ENCODE results near the gene INTS6L. TPM values are rescaled to one million over a fixed set of nuclear protein-coding genes. Genes with fewer than 3 reads are reported as not detected.
"Not testable (repeated sequence)": the region's sequence is repeated elsewhere in the genome, so short reads cannot be mapped to it uniquely, and the experiment has no call there.

Gene INTS6L
- total RNA-seq, 1 experiment from 2014 or later: 6.1 TPM

- no peak for DNase-seq (ENCODE audit: low read depth)
Observed at GRCh38 chrX:135522132-135522530, 1.7 kb downstream of the INTS6L start.

GRCh38 chrX:135522878-135523693 is 2.6 kb downstream of the INTS6L start:
- no peak for DNase-seq (ENCODE audit: low read depth)

GRCh38 chrX:135528254-135528653 is 7.8 kb downstream of the INTS6L start:
- no peak for DNase-seq (ENCODE audit: low read depth)

GRCh38 chrX:135528756-135529155 is 8.3 kb downstream of the INTS6L start:
- no peak for DNase-seq (ENCODE audit: low read depth)

- DNase-seq (ENCODE audit: low read depth): no peak
Observed at GRCh38 chrX:135530097-135530496, 9.6 kb downstream of the INTS6L start.

- DNase-seq (ENCODE audit: low read depth): no peak
Observed at GRCh38 chrX:135531813-135532212, 11.4 kb downstream of the INTS6L start.

DNA sequence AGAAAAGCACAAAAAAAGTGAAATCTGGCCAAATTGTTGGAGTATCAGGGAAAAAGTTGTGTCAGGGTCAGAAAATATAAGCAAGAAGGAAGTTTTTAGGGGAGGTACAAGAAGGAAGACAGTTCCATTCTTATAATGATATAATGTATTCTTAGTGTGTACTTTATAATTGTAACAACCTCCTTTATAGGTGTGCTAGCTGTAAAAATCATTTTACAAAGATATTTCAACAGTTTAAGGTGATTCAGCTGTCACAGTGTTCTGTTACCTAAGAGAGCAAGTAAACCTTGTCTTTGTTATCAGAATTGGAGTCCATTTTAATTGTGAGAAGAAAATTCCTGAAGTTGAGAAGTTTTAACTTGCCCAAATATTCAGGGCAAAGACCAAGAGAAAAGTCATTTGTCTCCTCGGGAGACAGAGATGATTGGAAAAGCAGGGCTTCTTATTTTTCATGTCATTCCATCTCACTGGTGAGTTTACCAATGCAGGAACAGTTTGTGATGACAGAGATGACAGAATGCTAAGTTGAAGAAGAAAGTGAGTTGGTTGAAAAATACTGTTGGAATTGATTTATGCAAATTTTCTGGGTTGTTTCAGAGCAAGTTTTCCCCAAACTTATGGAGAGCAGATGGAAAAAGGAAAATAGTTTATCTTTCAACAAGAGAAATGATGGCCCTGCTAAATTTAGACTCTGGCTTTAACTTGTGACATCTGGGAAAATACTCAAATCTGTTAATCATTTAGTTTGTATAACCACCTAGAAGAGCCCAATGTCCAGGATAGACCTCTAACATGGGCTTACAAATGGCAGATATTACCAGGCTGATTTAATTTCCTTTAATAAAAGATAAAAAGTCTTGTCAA is 14.8 kb downstream of the INTS6L start:
- DNase-seq (ENCODE audit: low read depth): no peak

DNA sequence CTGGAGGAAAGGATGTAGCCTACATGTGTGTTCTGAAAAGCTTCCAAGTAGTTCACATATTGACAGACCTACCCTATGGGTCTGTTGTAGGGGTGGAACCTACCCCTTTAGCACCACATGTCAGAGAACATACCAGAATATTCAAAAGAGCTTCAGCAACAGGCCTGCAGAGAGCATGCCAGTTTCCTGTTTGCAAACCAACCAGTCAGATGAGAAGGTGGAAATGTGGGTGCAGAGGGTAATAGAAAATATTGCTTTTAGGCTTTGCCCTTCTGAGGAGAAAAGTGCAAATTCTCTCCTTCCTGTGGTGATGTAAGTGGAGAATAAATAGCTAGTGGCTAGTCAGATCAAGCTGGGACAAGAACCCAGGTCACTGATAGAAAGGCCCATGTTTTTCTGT is 16.4 kb downstream of the INTS6L start:
- no peak for DNase-seq (ENCODE audit: low read depth)

- no peak for DNase-seq (ENCODE audit: low read depth)
Observed at GRCh38 chrX:135541351-135541750, 20.9 kb downstream of the INTS6L start.

DNA sequence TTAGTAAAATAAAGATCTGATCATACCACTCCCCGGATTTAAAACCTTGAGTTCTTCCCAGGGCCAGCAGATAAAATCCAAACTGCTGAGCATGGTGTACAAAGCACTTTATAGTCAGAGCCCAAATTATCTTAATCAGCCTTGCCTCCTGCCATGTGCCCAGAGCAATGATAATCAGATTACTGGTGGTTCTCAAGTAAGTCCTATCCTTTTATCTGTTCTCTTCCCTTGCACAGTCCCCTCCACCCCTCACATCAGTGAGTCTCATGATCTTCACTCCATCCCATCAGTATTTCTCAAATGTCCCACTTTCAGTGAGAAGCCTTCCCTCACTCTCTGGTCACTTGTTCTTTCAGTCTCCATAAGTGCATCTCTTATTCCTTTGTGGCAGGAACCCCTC is 22.7 kb downstream of the INTS6L start:
- DNase-seq (ENCODE audit: low read depth): no peak

DNA sequence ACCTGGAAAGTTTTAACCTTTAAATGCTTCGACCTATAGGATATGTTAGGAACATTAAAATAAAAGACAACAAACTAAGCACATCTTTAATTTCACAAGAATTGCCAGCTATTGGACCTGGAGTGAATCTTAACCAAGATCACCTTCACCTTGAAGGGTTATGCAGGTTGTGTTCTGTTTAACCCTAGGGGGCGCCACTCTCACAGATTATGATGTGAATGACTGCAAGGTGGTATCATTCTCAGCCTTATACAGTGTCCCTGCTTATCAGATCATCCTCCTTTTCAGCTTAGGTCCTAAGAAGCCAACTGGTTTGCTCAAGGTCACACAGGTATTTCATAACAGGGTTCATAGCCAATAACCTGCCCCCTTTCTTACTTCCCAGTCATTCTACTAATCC is 23.5 kb downstream of the INTS6L start:
- no peak for DNase-seq (ENCODE audit: low read depth)

- DNase-seq (ENCODE audit: low read depth): no peak
Observed at GRCh38 chrX:135544338-135544948, 24.0 kb downstream of the INTS6L start.

DNA sequence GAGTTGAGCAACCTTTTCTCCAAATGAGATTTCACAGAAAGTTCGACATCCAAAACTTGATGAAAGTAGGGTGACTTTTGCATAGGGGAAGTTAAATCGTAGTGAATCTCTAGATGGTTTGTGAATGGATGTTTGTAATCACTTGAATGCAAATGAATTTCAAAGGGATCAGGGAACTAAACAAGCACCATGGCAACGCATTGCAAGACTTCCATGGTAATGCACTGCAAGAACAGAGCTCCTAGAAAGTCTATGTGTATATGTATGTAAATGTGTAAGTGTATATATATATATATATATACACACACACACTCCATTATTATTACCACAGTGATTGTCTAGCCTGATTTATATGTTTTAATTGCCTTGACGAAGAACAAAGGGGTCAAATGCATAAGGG is 27.3 kb downstream of the INTS6L start:
- DNase-seq (ENCODE audit: low read depth): no peak

- no peak for DNase-seq (ENCODE audit: low read depth)
Observed at GRCh38 chrX:135549519-135549918, 29.1 kb downstream of the INTS6L start.

DNA sequence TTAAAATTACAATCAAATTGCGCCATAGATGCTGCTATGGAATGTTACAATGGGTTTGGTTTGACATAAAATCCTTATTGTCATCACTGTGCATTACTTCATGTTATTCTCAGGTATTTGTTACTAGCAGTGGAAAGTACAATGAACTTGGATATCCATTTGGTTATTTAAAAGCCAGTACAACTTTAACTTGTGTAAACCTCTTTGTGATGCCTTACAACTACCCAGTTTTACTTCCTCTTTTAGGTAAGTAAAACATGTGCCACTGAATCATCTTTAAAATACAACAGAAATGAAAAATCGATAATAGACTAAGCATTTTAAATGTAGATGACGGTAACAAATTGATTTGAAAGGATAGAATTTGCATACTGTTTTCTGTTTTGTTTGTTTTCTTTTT is 35.6 kb downstream of the INTS6L start:
- no peak for DNase-seq (ENCODE audit: low read depth)

GRCh38 chrX:135557344-135557743 is 36.9 kb downstream of the INTS6L start:
- DNase-seq (ENCODE audit: low read depth): no peak

DNA sequence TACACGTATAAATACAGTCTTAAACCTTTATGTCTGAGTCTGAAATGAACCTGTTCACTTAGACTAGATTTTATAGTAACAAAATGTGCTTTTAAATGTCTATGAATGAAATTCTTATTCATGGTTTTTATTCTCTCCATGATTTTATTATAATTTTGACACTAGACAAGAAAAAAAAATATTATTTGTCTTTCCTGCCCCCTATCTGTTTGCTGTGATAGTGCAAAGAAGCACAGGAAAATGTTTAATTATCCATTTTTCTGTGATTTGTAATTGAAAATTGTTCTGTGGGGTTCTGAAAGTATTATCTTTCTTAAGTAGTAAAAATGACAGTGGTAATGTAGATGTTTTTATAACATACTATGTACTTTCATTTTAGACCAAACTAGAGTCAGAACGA is 52.0 kb downstream of the INTS6L start:
- no peak for DNase-seq (ENCODE audit: low read depth)

GRCh38 chrX:135581496-135581895 is 61.0 kb downstream of the INTS6L start:
- no peak for DNase-seq (ENCODE audit: low read depth)

DNA sequence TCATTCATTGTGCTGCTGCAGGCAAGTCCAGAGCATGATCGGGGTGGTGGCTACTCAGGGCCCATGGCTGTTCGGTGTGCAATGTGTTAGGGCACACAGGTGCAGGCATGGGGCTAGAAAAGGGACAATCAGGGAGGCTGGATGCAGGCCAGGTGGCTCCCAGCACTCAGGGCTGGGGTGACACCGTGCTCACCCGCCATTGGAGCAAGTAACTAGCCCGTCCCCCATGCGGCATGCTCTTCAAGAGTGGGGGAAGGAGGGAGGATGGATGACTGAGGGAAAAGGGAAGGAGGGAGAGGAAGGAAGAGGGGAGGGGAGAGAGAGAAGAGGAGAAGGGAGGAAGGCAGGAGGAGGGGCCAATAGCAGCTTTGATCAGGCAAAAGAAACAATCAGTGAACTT is 64.7 kb downstream of the INTS6L start:
- DNase-seq (ENCODE audit: low read depth): no peak

DNA sequence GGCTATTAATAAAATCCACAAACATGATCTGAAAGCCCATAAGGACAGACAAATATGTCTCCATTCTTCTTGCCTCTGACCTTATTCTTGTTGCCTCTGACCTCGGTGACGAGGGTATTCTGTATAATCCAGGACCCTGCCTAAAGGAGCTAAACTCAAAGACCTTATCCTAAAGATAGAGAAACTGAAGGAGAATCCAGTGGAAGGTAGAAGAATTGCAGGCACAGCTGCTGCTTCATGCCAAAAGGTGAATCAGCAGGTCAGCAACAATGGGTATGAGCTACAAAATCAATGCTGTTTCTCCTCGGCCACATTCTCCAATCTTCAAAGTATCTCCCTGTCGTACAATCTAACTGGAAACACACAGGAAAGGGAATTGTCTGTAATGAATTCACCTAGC is 71.4 kb downstream of the INTS6L start:
- DNase-seq (ENCODE audit: low read depth): no peak

- DNase-seq (ENCODE audit: low read depth): not testable (repeated sequence)
Observed at GRCh38 chrX:135594049-135594448, 73.6 kb downstream of the INTS6L start.

- DNase-seq (ENCODE audit: low read depth): not testable (repeated sequence)
Observed at GRCh38 chrX:135594453-135594852, 74.0 kb downstream of the INTS6L start.

Data from LHCN-M2 (cell line).